IMR-90 (cell line): ENCODE results near the gene VHLL. TPM values are rescaled to one million over a fixed set of nuclear protein-coding genes. Genes with fewer than 3 reads are reported as not detected.

Experiments
- polyA plus RNA-seq, 3 experiments: library from polyadenylated mRNA; depleted of rRNA; stranded (reverse); fragments of >200 nt; gene quantifications; 2 replicates each; pipeline ENCODE4 v1.2.3, GENCODE V29; 2012; ENCODE audit warnings: low replicate concordance in 1 of 3
- total RNA-seq: library from RNA; depleted of rRNA; stranded (reverse); fragments of >200 nt; gene quantifications from 2 replicates; pipeline ENCODE4 v1.2.3, GENCODE V29; 2012; rRNA removed

Gene VHLL
- total and polyA plus RNA-seq, 2 of the 4 experiments (the other 2 are of a cell fraction), result not detected

Other genes starting within 250 kb of the VHLL start
- 8.8 and 9.7 TPM in 2 replicates for gene UBQLN4, start 245.5 kb downstream of the VHLL start, total RNA-seq
- 21.6 and 24.0 TPM in 2 replicates for gene UBQLN4, start 245.5 kb downstream of the VHLL start, polyA plus RNA-seq (2012; rRNA removed)
- 45.8 and 50.0 TPM in 2 replicates for gene LAMTOR2, start 244.5 kb downstream of the VHLL start, total RNA-seq
- gene LAMTOR2, start 244.5 kb downstream of the VHLL start, polyA plus RNA-seq (2012; rRNA removed), result 89.0 and 106 TPM in 2 replicates
- not detected in 2 replicates for gene RAB25, start 238.1 kb downstream of the VHLL start, total RNA-seq
- gene RAB25, start 238.1 kb downstream of the VHLL start, polyA plus RNA-seq (2012; rRNA removed), result not detected in 2 replicates
- gene MEX3A, start 216.8 kb downstream of the VHLL start, total RNA-seq, result 2.3 and 2.5 TPM in 2 replicates
- 9.0 and 11.6 TPM in 2 replicates for gene MEX3A, start 216.8 kb downstream of the VHLL start, polyA plus RNA-seq (2012; rRNA removed)
- 753 and 755 TPM in 2 replicates for gene LMNA, start 184.6 kb downstream of the VHLL start, total RNA-seq
- gene LMNA, start 184.6 kb downstream of the VHLL start, polyA plus RNA-seq (2012; rRNA removed), result 563 and 927 TPM in 2 replicates
- gene SEMA4A, start 145.7 kb downstream of the VHLL start, total RNA-seq, result 0.18 and 0.28 TPM in 2 replicates
- gene SEMA4A, start 145.7 kb downstream of the VHLL start, polyA plus RNA-seq (2012; rRNA removed), result 0.86 and 1.4 TPM in 2 replicates
- 12.7 and 12.8 TPM in 2 replicates for gene SLC25A44, start 105.2 kb downstream of the VHLL start, total RNA-seq
- 19.7 and 20.2 TPM in 2 replicates for gene SLC25A44, start 105.2 kb downstream of the VHLL start, polyA plus RNA-seq (2012; rRNA removed)
- 54.8 and 62.5 TPM in 2 replicates for gene PMF1, start 86.3 kb downstream of the VHLL start, total RNA-seq
- 73.4 and 74.9 TPM in 2 replicates for gene PMF1, start 86.3 kb downstream of the VHLL start, polyA plus RNA-seq (2012; rRNA removed)
- not detected in 2 replicates for gene BGLAP, start 57.1 kb downstream of the VHLL start, total RNA-seq
- 0.32 and 0.67 TPM in 2 replicates for gene BGLAP, start 57.1 kb downstream of the VHLL start, polyA plus RNA-seq (2012; rRNA removed)
- under 0.01 TPM in 1 of 2 replicates, not detected in the other for gene PAQR6, start 51.3 kb downstream of the VHLL start, total RNA-seq
- gene PAQR6, start 51.3 kb downstream of the VHLL start, polyA plus RNA-seq (2012; rRNA removed), result 0.57 and 0.67 TPM in 2 replicates
- 33.9 and 37.3 TPM in 2 replicates for gene SMG5, start 16.5 kb downstream of the VHLL start, total RNA-seq
- gene SMG5, start 16.5 kb downstream of the VHLL start, polyA plus RNA-seq (2012; rRNA removed), result 33.3 and 34.7 TPM in 2 replicates
- 0.28 and 0.54 TPM in 2 replicates for gene TMEM79, start 15.0 kb downstream of the VHLL start, total RNA-seq
- gene TMEM79, start 15.0 kb downstream of the VHLL start, polyA plus RNA-seq (2012; rRNA removed), result 2.3 and 3.3 TPM in 2 replicates
- gene GLMP, start 3.6 kb downstream of the VHLL start, total RNA-seq, result 18.3 and 32.6 TPM in 2 replicates
- 43.1 and 45.8 TPM in 2 replicates for gene GLMP, start 3.6 kb downstream of the VHLL start, polyA plus RNA-seq (2012; rRNA removed)
- 595 and 637 TPM in 2 replicates for gene CCT3, start 39.0 kb upstream of the VHLL start, total RNA-seq
- 293 and 313 TPM in 2 replicates for gene CCT3, start 39.0 kb upstream of the VHLL start, polyA plus RNA-seq (2012; rRNA removed)
- not detected in 2 replicates for gene TSACC, start 39.2 kb upstream of the VHLL start, total RNA-seq
- 0.75 and 0.79 TPM in 2 replicates for gene TSACC, start 39.2 kb upstream of the VHLL start, polyA plus RNA-seq (2012; rRNA removed)
- gene RHBG, start 69.9 kb upstream of the VHLL start, total RNA-seq, result not detected in 2 replicates
- not detected in 2 replicates for gene RHBG, start 69.9 kb upstream of the VHLL start, polyA plus RNA-seq (2012; rRNA removed)
- gene MEF2D, start 201.5 kb upstream of the VHLL start, total RNA-seq, result 2.9 and 3.6 TPM in 2 replicates
- gene MEF2D, start 201.5 kb upstream of the VHLL start, polyA plus RNA-seq (2012; rRNA removed), result 20.0 and 25.0 TPM in 2 replicates